Hepatocyte (in vitro differentiated cells): Measurements from ENCODE around the gene NRTN.

Experiments used
- CTCF ChIP-seq: fragments of 200-600 bp; sonication (generic); IDR thresholded peaks from 2 replicates; pipeline ENCODE4 v1.5.1; 2016; ENCODE audit warnings: antibody characterized with exemption, mild to moderate bottlenecking; ENCODE audit not compliant: poor library complexity
- EZH2 ChIP-seq: fragments of 200-600 bp; sonication (generic); IDR thresholded peaks from 2 replicates; pipeline ENCODE4 v1.6.1; 2016; ENCODE audit warnings: antibody characterized with exemption, mild to moderate bottlenecking, borderline replicate concordance

GRCh38 chr19:5867201-5868136, 62.6 kb downstream of the NRTN start:
- TF ChIP-seq EZH2 (no peak), CTCF (no peak)
